ENCODE data around the gene PLCB4. TPM values are rescaled to one million over a fixed set of nuclear protein-coding genes. Genes with fewer than 3 reads are reported as not detected.

Gene PLCB4
- total and polyA plus RNA-seq, 2 experiments from 2014 or later, result 6.5 to 16.1 TPM

DNA sequence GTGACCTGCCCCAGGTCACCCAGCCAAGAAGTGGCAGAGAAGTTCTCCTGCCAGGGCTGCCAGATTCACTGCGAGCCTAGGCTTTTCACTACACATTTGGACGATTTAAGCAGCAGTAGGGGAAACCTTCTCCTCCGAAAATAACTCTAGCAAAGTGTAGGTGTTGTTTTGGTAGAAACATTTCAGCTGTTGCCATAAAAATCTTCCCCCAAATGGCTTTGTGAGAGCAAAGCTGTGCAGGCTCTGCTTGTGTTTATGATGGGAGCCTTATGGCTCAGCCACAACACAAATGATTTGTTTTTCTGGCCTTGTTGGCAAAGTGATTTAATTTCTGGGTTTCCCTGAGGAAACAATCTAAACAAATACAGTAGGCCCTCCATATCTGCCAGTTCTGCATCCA is 81.8 kb downstream of the PLCB4 start:
- H3K4me3 Mint-ChIP-seq, result no peak overlapping the region
- H3K9me2 ChIP-seq (ENCODE audit: insufficient read depth), result 0 out of 2 replicates have a peak, but pooled peaks cover 5% of the 10 kb centered on the region
- no peaks in the 10 kb centered on the region for H3F3A ChIP-seq (replicated peaks; ENCODE audit: low read depth)
- no peak overlapping the region for H3K4me3 ChIP-seq
- ATAC-seq (no peak), DNase-seq (ENCODE audit: low spot score) (no peak)
- no peak overlapping the region for H3K27ac ChIP-seq (ENCODE audit: low read depth)
- no peaks in the 10 kb centered on the region; the same call in 1 of the 2 replicates for H3K79me2 ChIP-seq (replicated peaks; ENCODE audit: insufficient read depth)
- H4K20me1 ChIP-seq (replicated peaks; ENCODE audit: insufficient read depth), result no peaks in the 10 kb centered on the region
- no peak overlapping the region for H2AFZ ChIP-seq
- H3K4me2 ChIP-seq, result no peak overlapping the region
- no peaks in the 10 kb centered on the region for H3K27me3 Mint-ChIP-seq (ENCODE audit: insufficient read depth, low read depth, poor library complexity)
- no peak for TF ChIP-seq CREB1 (CRISPR knock-in tag; IDR thresholded peaks at IDR 0.05; ENCODE audit: low read depth)
- TF ChIP-seq, protein P1, sequence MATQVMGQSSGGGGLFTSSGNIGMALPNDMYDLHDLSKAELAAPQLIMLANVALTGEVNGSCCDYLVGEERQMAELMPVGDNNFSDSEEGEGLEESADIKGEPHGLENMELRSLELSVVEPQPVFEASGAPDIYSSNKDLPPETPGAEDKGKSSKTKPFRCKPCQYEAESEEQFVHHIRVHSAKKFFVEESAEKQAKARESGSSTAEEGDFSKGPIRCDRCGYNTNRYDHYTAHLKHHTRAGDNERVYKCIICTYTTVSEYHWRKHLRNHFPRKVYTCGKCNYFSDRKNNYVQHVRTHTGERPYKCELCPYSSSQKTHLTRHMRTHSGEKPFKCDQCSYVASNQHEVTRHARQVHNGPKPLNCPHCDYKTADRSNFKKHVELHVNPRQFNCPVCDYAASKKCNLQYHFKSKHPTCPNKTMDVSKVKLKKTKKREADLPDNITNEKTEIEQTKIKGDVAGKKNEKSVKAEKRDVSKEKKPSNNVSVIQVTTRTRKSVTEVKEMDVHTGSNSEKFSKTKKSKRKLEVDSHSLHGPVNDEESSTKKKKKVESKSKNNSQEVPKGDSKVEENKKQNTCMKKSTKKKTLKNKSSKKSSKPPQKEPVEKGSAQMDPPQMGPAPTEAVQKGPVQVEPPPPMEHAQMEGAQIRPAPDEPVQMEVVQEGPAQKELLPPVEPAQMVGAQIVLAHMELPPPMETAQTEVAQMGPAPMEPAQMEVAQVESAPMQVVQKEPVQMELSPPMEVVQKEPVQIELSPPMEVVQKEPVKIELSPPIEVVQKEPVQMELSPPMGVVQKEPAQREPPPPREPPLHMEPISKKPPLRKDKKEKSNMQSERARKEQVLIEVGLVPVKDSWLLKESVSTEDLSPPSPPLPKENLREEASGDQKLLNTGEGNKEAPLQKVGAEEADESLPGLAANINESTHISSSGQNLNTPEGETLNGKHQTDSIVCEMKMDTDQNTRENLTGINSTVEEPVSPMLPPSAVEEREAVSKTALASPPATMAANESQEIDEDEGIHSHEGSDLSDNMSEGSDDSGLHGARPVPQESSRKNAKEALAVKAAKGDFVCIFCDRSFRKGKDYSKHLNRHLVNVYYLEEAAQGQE (IDR thresholded peaks at IDR 0.05; ENCODE audit: unreplicated experiment), result no peak
- TF ChIP-seq NANOG (IDR thresholded peaks at IDR 0.05; ENCODE audit: borderline replicate concordance), result no peak
- TF ChIP-seq EZH2phosphoT487 (IDR thresholded peaks at IDR 0.05; ENCODE audit: unreplicated experiment), result no peak
- TF ChIP-seq, protein P2, sequence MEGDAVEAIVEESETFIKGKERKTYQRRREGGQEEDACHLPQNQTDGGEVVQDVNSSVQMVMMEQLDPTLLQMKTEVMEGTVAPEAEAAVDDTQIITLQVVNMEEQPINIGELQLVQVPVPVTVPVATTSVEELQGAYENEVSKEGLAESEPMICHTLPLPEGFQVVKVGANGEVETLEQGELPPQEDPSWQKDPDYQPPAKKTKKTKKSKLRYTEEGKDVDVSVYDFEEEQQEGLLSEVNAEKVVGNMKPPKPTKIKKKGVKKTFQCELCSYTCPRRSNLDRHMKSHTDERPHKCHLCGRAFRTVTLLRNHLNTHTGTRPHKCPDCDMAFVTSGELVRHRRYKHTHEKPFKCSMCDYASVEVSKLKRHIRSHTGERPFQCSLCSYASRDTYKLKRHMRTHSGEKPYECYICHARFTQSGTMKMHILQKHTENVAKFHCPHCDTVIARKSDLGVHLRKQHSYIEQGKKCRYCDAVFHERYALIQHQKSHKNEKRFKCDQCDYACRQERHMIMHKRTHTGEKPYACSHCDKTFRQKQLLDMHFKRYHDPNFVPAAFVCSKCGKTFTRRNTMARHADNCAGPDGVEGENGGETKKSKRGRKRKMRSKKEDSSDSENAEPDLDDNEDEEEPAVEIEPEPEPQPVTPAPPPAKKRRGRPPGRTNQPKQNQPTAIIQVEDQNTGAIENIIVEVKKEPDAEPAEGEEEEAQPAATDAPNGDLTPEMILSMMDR (conservative IDR thresholded peaks at IDR 0.05; ENCODE audit: low read depth in 2 of 2), result no peak
- TF ChIP-seq, protein P3, sequence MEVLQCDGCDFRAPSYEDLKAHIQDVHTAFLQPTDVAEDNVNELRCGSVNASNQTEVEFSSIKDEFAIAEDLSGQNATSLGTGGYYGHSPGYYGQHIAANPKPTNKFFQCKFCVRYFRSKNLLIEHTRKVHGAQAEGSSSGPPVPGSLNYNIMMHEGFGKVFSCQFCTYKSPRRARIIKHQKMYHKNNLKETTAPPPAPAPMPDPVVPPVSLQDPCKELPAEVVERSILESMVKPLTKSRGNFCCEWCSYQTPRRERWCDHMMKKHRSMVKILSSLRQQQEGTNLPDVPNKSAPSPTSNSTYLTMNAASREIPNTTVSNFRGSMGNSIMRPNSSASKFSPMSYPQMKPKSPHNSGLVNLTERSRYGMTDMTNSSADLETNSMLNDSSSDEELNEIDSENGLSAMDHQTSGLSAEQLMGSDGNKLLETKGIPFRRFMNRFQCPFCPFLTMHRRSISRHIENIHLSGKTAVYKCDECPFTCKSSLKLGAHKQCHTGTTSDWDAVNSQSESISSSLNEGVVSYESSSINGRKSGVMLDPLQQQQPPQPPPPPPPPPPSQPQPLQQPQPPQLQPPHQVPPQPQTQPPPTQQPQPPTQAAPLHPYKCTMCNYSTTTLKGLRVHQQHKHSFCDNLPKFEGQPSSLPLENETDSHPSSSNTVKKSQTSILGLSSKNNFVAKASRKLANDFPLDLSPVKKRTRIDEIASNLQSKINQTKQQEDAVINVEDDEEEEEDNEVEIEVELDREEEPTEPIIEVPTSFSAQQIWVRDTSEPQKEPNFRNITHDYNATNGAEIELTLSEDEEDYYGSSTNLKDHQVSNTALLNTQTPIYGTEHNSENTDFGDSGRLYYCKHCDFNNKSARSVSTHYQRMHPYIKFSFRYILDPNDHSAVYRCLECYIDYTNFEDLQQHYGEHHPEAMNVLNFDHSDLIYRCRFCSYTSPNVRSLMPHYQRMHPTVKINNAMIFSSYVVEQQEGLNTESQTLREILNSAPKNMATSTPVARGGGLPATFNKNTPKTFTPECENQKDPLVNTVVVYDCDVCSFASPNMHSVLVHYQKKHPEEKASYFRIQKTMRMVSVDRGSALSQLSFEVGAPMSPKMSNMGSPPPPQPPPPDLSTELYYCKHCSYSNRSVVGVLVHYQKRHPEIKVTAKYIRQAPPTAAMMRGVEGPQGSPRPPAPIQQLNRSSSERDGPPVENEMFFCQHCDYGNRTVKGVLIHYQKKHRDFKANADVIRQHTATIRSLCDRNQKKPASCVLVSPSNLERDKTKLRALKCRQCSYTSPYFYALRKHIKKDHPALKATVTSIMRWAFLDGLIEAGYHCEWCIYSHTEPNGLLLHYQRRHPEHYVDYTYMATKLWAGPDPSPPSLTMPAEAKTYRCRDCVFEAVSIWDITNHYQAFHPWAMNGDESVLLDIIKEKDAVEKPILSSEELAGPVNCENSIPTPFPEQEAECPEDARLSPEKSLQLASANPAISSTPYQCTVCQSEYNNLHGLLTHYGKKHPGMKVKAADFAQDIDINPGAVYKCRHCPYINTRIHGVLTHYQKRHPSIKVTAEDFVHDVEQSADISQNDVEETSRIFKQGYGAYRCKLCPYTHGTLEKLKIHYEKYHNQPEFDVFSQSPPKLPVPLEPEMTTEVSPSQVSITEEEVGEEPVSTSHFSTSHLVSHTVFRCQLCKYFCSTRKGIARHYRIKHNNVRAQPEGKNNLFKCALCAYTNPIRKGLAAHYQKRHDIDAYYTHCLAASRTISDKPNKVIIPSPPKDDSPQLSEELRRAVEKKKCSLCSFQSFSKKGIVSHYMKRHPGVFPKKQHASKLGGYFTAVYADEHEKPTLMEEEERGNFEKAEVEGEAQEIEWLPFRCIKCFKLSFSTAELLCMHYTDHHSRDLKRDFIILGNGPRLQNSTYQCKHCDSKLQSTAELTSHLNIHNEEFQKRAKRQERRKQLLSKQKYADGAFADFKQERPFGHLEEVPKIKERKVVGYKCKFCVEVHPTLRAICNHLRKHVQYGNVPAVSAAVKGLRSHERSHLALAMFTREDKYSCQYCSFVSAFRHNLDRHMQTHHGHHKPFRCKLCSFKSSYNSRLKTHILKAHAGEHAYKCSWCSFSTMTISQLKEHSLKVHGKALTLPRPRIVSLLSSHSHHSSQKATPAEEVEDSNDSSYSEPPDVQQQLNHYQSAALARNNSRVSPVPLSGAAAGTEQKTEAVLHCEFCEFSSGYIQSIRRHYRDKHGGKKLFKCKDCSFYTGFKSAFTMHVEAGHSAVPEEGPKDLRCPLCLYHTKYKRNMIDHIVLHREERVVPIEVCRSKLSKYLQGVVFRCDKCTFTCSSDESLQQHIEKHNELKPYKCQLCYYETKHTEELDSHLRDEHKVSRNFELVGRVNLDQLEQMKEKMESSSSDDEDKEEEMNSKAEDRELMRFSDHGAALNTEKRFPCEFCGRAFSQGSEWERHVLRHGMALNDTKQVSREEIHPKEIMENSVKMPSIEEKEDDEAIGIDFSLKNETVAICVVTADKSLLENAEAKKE (CRISPR knock-in tag; IDR thresholded peaks at IDR 0.05), result no peak
- TF ChIP-seq ZNF331 (CRISPR knock-in tag; IDR thresholded peaks at IDR 0.05; ENCODE audit: low read depth), result no peak
- TF ChIP-seq JUNB (IDR thresholded peaks at IDR 0.05; ENCODE audit: unreplicated experiment), result no peak
- TF ChIP-seq POLR2AphosphoS5 (IDR thresholded peaks at IDR 0.05; ENCODE audit: low read depth), result no peak
- TF ChIP-seq STAT1 (IDR thresholded peaks at IDR 0.05; ENCODE audit: unreplicated experiment), result no peak
- TF ChIP-seq, protein P4, sequence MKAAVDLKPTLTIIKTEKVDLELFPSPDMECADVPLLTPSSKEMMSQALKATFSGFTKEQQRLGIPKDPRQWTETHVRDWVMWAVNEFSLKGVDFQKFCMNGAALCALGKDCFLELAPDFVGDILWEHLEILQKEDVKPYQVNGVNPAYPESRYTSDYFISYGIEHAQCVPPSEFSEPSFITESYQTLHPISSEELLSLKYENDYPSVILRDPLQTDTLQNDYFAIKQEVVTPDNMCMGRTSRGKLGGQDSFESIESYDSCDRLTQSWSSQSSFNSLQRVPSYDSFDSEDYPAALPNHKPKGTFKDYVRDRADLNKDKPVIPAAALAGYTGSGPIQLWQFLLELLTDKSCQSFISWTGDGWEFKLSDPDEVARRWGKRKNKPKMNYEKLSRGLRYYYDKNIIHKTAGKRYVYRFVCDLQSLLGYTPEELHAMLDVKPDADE (IDR thresholded peaks at IDR 0.05), result no peak
- TF ChIP-seq ZNF114 (CRISPR knock-in tag; IDR thresholded peaks at IDR 0.05), result no peak
- TF ChIP-seq EZH2 (IDR thresholded peaks at IDR 0.05; ENCODE audit: low read depth, unreplicated experiment), result no peak
- H3K36me3 ChIP-seq (ENCODE audit: insufficient read depth), result no peaks in the 10 kb centered on the region
- H3K4me1 ChIP-seq (ENCODE audit: insufficient read depth), result no peaks in the 10 kb centered on the region
- peaks cover 32% of the 10 kb centered on the region for H3K36me3 Mint-ChIP-seq (ENCODE audit: low read depth)
- no peaks in the 10 kb centered on the region for H3K27me3 ChIP-seq (ENCODE audit: insufficient read depth)
- no peaks in the 10 kb centered on the region for H3K4me1 Mint-ChIP-seq
- H3K27ac Mint-ChIP-seq, result no peak overlapping the region
- peaks cover 33% of the 10 kb centered on the region for H3K9me3 Mint-ChIP-seq

Data from GM23338 (cell line).